Dermis microvascular lymphatic vessel endothelial cell (primary cell): ENCODE results near the gene SMS. TPM values are rescaled to one million over a fixed set of nuclear protein-coding genes. Genes with fewer than 3 reads are reported as not detected.

Experiments
- DNase-seq, 2 donors: peaks; one replicate each; pipeline versions ENCODE4 v3.0.0 to v3.0.0-alpha.2; 2010; ENCODE audit warnings: low read depth in 2 of 2
- total RNA-seq: library from RNA; depleted of rRNA; stranded (reverse); fragments of >200 nt; gene quantifications from 2 replicates; pipeline ENCODE4 v1.2.1, GENCODE V29; 2014

Gene SMS
- 117 and 181 TPM in 2 replicates for total RNA-seq

DNA sequence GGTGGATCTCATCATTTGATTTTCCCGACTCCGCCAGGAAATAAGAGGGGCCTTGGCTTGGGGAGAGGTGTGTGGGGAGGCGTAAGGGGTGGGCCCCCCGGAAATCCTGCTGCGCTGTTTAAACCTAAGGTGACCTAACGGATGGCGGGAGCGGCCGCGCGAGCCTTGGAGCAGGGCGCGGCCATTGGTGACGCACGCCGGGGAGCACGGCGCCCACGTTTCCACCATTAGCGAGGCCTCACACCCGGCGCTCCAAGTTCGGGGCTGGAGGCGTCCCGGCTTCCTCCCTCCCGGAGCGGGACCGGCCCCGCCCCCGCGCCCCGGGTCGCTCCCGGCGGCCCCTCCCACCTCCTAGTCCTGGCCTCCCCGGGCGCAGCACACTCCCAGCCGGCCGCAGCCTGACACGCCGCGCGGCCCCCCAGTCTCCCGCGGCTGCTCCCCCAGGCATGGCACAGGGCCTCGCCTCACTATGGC, at the start of gene SMS:
TSS of gene SMS (plus strand) at position 354 of the 474 bp plus-strand sequence. CDS start at position 470, 116 bp downstream.
- DNase-seq: peak in 1 of 2 donors; percentile 71

GRCh38 chrX:21905313-21905712, 35.2 kb upstream of the SMS start:
- no peak for DNase-seq

- no peak for DNase-seq
These were observed 34.6 kb upstream of the SMS start for GRCh38 chrX:21905953-21906352.

DNA sequence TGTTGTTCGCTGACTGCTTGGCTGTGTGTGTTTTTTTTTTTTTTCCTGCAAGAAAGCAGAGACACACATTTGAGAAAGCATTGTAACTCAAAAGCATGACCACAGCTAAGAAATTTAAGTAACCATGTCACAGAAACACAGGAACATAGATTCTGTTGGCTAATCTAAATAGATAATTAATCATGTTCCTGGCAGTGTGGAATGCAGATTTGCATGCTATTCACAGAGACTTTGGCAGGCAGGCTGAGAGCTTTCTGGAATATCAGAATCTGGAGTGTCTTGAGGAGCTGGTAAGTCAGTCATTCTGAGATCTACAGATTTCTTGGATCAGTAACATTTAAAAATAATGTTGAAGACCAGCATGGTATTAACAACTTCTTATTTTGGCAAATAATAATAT, 33.2 kb upstream of the SMS start:
- DNase-seq: no peak

DNA sequence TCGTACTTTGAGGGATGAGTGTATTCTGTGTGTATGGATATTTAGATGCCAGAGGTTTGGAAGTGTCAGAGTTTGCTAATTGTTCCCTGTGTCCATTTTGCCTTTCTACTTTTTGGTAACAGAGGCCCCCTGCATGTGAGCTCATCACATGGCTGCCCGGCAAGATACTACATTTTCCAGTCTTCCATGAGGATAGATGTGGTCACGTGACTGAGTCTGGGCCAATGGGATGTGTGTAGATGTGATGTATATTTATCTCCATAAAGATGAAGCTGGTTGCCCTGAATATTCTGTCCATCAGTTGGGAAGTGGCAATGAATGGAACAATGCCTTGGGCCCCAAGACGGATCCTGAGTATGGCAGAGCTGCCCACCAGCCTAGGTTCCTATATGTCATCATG, 29.0 kb upstream of the SMS start:
- DNase-seq: no peak

DNA sequence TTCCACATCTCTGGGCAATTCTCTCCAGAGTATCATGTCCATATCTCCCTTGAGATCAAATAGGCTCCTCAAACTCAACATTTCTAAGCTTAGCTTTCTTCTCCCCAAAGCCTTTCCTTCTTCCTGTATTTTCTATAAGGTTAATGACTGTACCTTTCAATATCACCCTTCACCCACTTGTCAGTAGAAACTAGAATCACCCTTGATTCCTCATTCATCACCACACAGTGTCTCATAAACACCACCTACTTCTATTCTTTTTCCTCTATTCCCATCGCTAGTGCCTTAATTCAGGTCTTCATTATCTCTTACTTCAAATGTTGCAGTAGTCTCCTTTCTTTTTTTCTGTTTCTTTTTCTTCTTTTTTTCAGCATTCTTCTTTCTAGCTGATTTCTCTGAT, 28.3 kb upstream of the SMS start:
- DNase-seq: no peak

DNA sequence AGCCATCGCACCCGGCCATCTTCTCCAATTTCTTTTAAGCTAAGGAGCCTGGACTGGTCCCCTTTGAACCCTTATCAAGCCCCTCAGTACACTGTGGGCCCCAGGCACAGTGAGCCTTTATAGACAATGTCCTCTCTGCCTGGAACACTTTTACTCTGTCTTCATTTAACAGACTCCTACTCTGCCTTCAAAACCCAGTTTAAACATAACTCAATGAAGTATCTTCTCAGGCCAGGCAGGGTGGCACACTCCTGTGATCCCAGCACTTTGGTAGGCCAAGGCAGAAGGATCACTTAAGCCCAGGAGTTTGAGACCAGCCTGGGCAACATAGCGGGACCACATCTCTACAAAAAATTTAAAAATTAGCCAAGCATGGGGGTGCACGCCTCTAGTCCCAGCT, 27.5 kb upstream of the SMS start:
- no peak for DNase-seq

- peak; percentile 32 to 60 for DNase-seq
These were observed 14.4 kb upstream of the SMS start for GRCh38 chrX:21926116-21926515.

GRCh38 chrX:21926527-21927278, 13.8 kb upstream of the SMS start:
- DNase-seq: peak; percentile 92 to 95

GRCh38 chrX:21929209-21929608, 11.3 kb upstream of the SMS start:
- DNase-seq: no peak

DNA sequence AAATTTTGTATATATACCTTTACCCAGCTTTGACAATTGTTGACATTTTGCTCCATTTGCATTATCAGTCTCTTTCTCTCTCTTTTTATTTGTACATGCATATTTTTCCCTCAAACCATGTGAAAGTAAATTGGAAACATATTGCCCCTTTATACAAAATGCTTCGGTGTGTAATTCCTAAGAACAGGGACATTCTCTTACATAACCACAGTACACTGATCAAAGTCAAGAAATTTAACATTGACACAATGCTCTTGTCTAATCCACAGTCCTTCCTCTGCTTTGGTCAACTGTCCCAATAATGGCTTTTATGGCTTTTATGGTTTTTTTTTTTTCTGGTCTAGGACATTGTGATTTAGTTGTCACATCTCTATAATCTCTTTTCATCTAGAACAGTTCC, 9.5 kb upstream of the SMS start:
- no peak for DNase-seq

DNA sequence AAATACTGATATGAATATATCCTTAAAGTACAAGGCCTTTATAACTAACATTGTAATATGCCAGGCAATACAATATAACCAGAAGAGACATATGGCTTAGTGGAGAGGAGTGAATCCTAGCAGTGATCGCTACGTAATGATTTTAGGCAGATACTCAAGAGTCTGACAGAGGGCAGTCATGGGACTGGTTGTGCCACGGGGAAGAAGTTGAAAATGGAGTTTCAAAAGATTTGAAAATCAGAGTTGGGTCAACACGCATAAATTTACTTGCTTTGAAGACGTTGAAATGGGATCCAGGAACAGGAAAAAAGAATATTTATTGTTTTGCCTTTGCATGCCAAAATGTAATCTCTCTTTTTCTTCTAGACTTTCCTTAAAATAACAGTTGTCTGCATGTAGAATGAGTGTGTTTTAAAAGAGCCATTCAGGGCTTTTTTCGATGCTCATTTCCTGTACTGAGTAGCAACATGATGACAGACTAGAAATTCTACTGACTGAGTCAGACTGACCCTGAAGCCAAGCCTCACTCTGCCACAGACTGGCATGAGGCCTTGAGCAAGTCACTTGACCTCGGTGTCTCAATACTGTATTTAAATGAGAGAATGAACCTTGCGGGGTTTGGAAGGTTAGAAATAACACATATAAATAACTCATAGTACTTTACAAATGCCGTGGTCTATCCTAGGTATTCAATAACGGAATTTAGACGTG, 8.1 kb upstream of the SMS start:
- DNase-seq: peak; percentile 63 to 92

DNA sequence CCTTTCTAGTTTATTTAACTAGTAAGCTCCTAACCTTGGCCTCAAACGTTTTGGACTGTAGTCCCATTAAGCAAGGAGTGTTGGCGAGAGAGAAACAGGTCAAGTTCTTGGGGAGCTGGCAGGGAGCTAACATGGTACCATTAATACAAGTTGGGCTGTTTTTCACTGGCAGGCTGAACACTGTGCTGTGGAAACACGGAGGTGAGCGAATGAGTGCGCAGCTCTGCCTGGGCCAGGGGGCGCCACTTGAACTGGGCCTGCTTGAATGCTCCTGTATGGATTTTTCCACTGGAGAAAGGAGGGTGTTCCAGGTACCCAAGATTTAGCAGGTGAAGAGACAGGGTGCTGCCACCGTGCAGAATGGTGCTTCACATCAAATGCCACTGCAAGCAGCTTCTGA, 7.4 kb upstream of the SMS start:
- no peak for DNase-seq

DNA sequence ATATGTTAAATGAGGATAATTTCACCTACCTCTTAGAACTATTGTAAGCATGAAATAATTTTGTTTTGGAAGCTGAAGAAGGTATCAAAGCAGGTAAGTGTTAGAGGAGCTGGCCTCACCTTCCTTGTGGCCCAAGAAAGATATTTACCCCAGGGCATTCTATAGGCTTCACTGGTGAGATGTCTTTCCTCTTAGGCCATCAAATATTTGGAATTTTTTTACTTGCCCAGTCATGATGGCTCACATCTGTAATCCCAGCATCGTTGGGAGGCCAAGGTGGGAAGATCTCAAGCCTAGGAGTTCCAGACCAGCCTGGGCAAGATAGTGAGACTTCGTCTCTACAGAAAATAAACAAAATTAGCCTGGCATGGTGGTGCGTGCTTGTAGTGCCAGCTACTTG, 6.1 kb upstream of the SMS start:
- DNase-seq: no peak

GRCh38 chrX:21939906-21940305, 603 bp upstream of the SMS start:
- no peak for DNase-seq

DNA sequence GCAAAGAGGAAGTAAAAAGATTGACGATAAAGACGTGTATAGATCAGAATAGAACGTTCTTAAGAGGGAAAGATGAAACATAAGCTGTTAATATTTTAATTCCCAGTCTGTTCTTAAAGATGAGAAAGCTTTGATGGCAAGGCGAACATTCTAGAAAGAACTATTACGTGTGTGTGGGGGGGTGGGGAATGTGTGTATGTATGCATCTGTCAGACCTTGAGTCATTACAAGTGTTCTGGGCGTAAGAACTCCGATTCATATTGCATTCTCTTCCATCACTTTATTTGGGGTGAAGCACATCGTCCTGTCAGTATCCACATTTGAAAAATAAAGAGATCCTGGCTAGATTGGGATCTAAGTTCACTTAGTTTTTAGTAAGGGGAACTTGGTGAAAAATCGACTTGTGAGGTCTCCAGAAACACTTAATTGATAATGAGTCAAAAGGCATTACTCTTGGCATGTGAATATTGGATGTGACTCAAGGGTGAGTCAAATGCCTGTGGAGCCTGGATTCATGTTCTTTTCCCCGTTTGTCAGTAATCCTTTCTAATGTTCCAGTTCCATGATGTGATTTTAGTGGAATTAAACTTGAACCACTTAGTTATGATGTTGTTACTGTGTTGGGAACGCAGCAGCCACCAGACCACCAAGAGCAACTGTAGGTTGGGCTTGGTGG, 3.1 kb downstream of the SMS start:
- DNase-seq: peak in 1 of 2 donors; percentile 66

DNA sequence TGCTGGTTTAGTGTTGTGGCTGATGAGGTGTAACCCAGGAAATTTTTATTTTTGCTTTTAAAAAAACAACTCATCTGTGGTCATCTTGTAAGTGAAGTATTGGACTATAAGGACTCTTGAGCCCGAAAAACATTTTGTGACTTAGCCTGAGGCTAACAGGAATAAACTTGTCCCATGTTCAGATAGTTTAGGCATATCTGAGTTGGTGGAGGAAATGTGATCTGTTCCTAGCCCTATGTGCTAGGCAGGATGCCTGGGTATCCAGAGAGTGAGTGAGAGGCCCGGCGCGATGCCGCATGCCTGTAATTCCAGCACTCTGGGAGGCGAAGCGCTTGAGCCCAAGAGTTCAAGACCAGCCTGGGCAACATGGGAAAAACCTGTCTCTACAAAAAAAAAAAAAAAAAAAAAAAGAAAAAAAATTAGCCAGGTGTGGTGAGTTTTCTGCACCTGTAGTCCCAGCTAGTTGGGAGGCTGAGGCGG, 3.7 kb downstream of the SMS start:
- DNase-seq: no peak

DNA sequence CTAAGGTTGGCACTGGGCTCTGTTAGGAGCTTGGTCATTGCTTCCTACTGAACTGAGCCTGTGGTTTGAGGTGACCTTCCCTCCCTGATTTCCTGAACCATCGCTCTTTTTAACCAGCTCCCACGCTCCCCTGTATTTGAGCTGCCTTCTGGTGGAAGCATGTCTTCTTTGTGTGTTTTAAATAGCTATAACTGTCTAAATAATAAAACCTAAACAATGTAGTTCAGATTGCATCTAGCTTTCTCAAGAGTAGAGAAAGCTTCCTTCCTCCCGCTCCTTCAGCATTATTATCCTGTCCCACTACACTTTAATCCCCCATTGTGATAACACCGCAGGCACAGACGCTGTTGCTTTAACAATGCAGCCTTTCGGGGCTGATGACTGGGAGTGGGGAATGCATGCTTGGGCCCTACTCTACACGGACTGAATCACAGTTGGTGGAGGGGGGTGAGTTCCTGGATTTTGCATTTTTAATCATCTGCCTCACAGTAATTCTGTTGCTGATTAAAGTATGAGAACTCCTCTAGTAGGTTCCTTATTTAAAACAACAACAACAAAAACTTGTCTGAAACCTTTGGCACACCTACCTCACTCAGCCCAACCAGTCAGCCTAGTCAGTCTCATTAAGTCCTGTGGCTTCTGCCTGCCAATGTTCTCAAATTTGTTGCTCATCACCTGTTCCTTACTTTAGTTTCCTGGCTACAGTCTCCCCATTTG, 6.6 kb downstream of the SMS start:
- peak in 1 of 2 donors; percentile 80 for DNase-seq

DNA sequence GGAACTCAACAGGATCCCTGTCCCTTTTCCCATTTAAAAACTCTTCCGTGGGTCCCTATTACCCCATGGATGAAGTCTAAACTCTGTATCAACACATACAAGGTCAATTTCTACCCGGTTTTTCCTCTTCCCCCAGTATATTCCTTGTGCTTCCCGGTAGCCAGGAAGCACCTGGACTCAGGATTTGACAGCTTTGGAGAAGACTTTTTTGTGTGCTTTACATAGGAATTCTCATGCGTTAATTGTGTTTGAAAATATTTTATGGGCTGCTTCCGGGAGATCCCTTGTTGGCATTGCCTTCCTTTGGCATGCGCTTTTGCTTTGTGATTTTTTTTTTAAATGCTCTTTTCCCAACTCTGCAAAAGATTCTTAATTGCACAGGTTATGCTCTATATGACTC, 7.2 kb downstream of the SMS start:
- peak in 1 of 2 donors; percentile 67 for DNase-seq

DNA sequence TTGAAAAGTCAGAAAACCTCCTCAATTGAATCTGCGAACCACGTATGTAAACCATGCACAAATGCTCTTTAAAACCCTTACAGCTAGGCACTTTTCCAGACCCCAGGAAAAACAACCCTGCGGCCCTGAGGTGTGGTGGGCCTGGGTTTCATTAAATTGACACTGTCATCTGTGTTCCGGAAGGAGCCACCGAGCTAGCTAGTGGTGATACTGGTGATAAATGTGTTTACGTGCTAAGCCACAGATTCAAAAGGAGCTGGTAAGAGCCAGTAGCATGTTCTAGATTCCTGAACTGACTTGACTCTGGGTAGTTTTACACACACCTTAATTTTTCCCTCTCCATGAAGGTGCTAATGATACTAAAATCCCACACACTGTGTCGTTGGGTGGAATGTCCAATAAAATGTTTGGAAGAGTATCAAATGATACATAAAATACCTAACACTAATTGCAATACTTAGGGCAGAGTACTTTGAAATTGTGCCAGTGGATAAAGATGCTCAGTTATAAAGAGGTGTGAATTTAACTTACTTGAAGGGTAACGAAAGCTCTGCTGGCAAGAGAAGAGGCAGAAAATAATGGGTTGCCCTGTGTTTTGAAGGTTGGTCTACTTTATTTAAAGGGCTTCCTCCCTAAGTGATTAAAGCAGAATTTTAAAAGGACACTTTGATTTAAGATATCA, 8.5 kb downstream of the SMS start:
- DNase-seq: no peak

GRCh38 chrX:21949689-21950088, 9.2 kb downstream of the SMS start:
- no peak for DNase-seq
